K562 (cell line): ENCODE results near the gene TNIK. TPM values are rescaled to one million over a fixed set of nuclear protein-coding genes. Genes with fewer than 3 reads are reported as not detected.

ENCODE experiments used
- ATAC-seq: fragments of 200-7000 bp; cut with Tn5 transposase; 3 replicates; pipeline ENCODE4 v1.9.1; 2020; ENCODE audit warnings: moderate library complexity
- BruUV-seq: library from RNA; stranded (reverse); fragments of 400-500 nt; replicated peaks from 2 replicates; lab custom pipeline; 2021; lab: Mats Ljungman, UMichigan
- CTCF ChIA-PET: fragments of 300-600 bp; formaldehyde crosslinking; extraction: SDS; loops from one replicate; lab custom pipeline; 2021; ENCODE audit warnings: low intra/inter-chr PET ratio; lab: Yijun Ruan, JAX
- POLR2A ChIA-PET: fragments of 300-600, 350-650 bp; sonication (Branson Sonifier 250); formaldehyde crosslinking; extraction: SDS; loops from one replicate; lab custom pipeline; 2021; ENCODE audit warnings: antibody characterized with exemption, inconsistent platforms; lab: Yijun Ruan, JAX
- DNase-seq, 4 experiments: peaks; one replicate each; pipeline versions ENCODE4 v3.0.0 to v3.0.0-alpha.2; 2011 to 2018; ENCODE audit warnings: low spot score in 3 of 4, mixed read lengths in 3 of 4; ENCODE audit errors: extremely low read depth in 1 of 4
- FAIRE-seq: peaks from 2 replicates; lab custom pipeline; 2011; peaks lifted over from hg19 to GRCh38; lab: Jason Lieb, UNC
- H2AFZ ChIP-seq: 2 replicates; pipeline ENCODE4 v1.6.0; 2011; ENCODE audit warnings: low read depth, low read length, control low read depth, inconsistent platforms
- H3K27ac ChIP-seq: fragments of 200-600 bp; 3 replicates; pipeline ENCODE4 v1.8.0; 2011; ENCODE audit warnings: low read depth, mild to moderate bottlenecking, control low read depth, inconsistent platforms, low read length, moderate library complexity, mixed read lengths; ENCODE audit errors: extremely low read depth
- H3K27me3 ChIP-seq, 2 experiments: fragments of 300-600 bp in 1 of 2; 2 replicates in 1 of 2; 3 replicates in 1 of 2; pipeline versions ENCODE4 v1.6.0 to v1.8.0; 2011; ENCODE audit warnings: inconsistent platforms in 2 of 2, low read length in 2 of 2, mild to moderate bottlenecking in 1 of 2, mixed read lengths in 1 of 2, moderate library complexity in 1 of 2; ENCODE audit not compliant: control insufficient read depth in 2 of 2, insufficient read depth in 2 of 2
- H3K36me3 ChIP-seq: fragments of 300-600 bp; 3 replicates; pipeline ENCODE4 v1.8.0; 2011; ENCODE audit warnings: mild to moderate bottlenecking, low read length, inconsistent platforms; ENCODE audit not compliant: control insufficient read depth, insufficient read depth
- H3K4me1 ChIP-seq, 2 experiments: fragments of 200-600 bp in 1 of 2; replicated peaks in 1 of 2; 2 replicates in 1 of 2; 3 replicates in 1 of 2; pipeline versions ENCODE4 v1.5.1 to v1.8.0; 2011; ENCODE audit warnings: inconsistent platforms in 2 of 2, low read length in 2 of 2, mild to moderate bottlenecking in 1 of 2, mixed read lengths in 1 of 2, moderate library complexity in 1 of 2; ENCODE audit not compliant: control insufficient read depth in 2 of 2, insufficient read depth in 2 of 2
- H3K4me2 ChIP-seq: 2 replicates; pipeline ENCODE4 v1.6.1; 2011; ENCODE audit warnings: low read length, control low read depth, inconsistent platforms, mixed read lengths; ENCODE audit not compliant: insufficient read depth
- H3K4me3 ChIP-seq: fragments of 200-600 bp; sonication (generic), shearing (Covaris generic); 2 replicates; pipeline ENCODE4 v1.5.1; 2016; ENCODE audit warnings: control low read depth, inconsistent platforms
- H3K79me2 ChIP-seq: fragments of 200-600 bp; 3 replicates; pipeline ENCODE4 v1.8.0; 2011; ENCODE audit warnings: low read length, inconsistent platforms; ENCODE audit not compliant: control insufficient read depth, insufficient read depth
- H3K9ac ChIP-seq, 2 experiments: 2 replicates each; pipeline versions ENCODE4 v1.6.0 to v1.6.1; 2011; ENCODE audit warnings: low read depth in 2 of 2, low read length in 2 of 2, control low read depth in 1 of 2, inconsistent platforms in 1 of 2, mild to moderate bottlenecking in 1 of 2, mixed read lengths in 1 of 2; ENCODE audit not compliant: insufficient read depth in 1 of 2
- H3K9me1 ChIP-seq: one replicate; pipeline ENCODE4 v1.6.0; 2011; ENCODE audit warnings: inconsistent platforms, mild to moderate bottlenecking, low read length, moderate library complexity; ENCODE audit not compliant: control insufficient read depth, insufficient read depth
- H3K9me3 ChIP-seq: replicated peaks from 2 replicates; pipeline ENCODE4 v1.5.1; 2011; ENCODE audit warnings: low read depth, low read length, inconsistent platforms; ENCODE audit not compliant: control insufficient read depth, insufficient read depth
- H4K20me1 ChIP-seq: replicated peaks from 2 replicates; pipeline ENCODE4 v1.6.1; 2011; ENCODE audit warnings: low read length, inconsistent platforms, mixed read lengths; ENCODE audit not compliant: control insufficient read depth, insufficient read depth
- CTCFL ChIP-seq: IDR thresholded peaks from 2 replicates; pipeline ENCODE4 v1.6.1; 2011; ENCODE audit warnings: borderline replicate concordance, low read depth, mild to moderate bottlenecking, moderate library complexity, low read length; ENCODE audit not compliant: insufficient read depth, poor library complexity, severe bottlenecking
- HCFC1 ChIP-seq: IDR thresholded peaks from 2 replicates; pipeline ENCODE4 v1.6.1; 2012; ENCODE audit warnings: low read depth, low read length, improper control_type of control experiment
- HDAC1 ChIP-seq, 2 experiments: fragments of 450-650 bp; IDR thresholded peaks; 2 replicates each; pipeline ENCODE4 v1.6.1; 2016 to 2017; ENCODE audit warnings: inconsistent platforms in 1 of 2, mild to moderate bottlenecking in 1 of 2, moderate library complexity in 1 of 2
- NFIX ChIP-seq: fragments of 250-450 bp; sonication (Bioruptor Pico); IDR thresholded peaks from 2 replicates; pipeline ENCODE4 v1.4.0; 2020; ENCODE audit warnings: low read depth, mild to moderate bottlenecking, moderate library complexity
- RAD51 ChIP-seq: fragments of 450-650 bp; IDR thresholded peaks from 2 replicates; pipeline ENCODE4 v1.7.1; 2016; ENCODE audit warnings: low read depth, mild to moderate bottlenecking, borderline replicate concordance
- XRCC5 ChIP-seq: fragments of 200-400 bp; formaldehyde crosslinking; IDR thresholded peaks from 2 replicates; pipeline ENCODE4 v1.6.1; 2017; ENCODE audit warnings: low read depth, mild to moderate bottlenecking, low read length
- YY1 ChIP-seq, 3 experiments: IDR thresholded peaks; 2 replicates each; pipeline ENCODE4 v1.6.1; 2011; ENCODE audit warnings: low read length in 2 of 3, mild to moderate bottlenecking in 2 of 3, moderate library complexity in 2 of 3, borderline replicate concordance in 1 of 3, control low read depth in 1 of 3, low read depth in 1 of 3; ENCODE audit not compliant: insufficient read depth in 3 of 3, insufficient replicate concordance in 2 of 3, control insufficient read depth in 1 of 3, insufficient read length in 1 of 3; ENCODE audit errors: extremely low read depth in 1 of 3
- WGBS: fragments of 100-300 bp; shearing (Covaris generic); methylation state at CpG from one replicate; pipeline ENCODE4 v1.1.6; 2016; ENCODE audit warnings: low coverage, mixed read lengths; ENCODE audit not compliant: insufficient coverage; ENCODE audit errors: missing lambda C conversion rate; 5-methylcytosine and 5-hydroxymethylcytosine counted together
- in situ Hi-C: fragments of 300-500 bp; cut with MboI; formaldehyde crosslinking; loops from 4 replicates; pipeline ENCODE4 v1.15.0; 2018; ENCODE audit warnings: inconsistent platforms, mixed read lengths
- intact Hi-C: fragments of 100-400 bp; cut with micrococcal nuclease; formaldehyde crosslinking; loops from 2 replicates; pipeline ENCODE4 v1.14.2; 2022
- polyA plus RNA-seq, 8 experiments: library from polyadenylated mRNA; depleted of rRNA in 4 of 8; stranded (reverse) in 5 of 8; unstranded in 3 of 8; fragments of >200 nt; fragmentation: Nextera tagmentation in 2 of 8; fragmentation: Illumina TruSeq in 1 of 8; extraction: Ambion mirVana in 2 of 8; extraction: Trizol in 1 of 8; gene quantifications; 2 replicates each; pipeline versions ENCODE4 v1.2.1 to v1.2.3, GENCODE V29; 2011 to 2014; ENCODE audit warnings: inconsistent platforms in 1 of 8, missing spikeins in 1 of 8
- total RNA-seq, 7 experiments: library from RNA; depleted of rRNA in 6 of 7; stranded (reverse); fragments of >200 nt in 6 of 7; fragmentation: Illumina TruSeq in 2 of 7; extraction: Trizol in 2 of 7; gene quantifications; 2 replicates each; pipeline versions ENCODE4 v1.2.1 to v1.2.3, GENCODE V29; 2011 to 2021; ENCODE audit warnings: low replicate concordance in 1 of 7

Gene TNIK
- total and polyA plus RNA-seq, 9 of the 15 experiments (the other 6 are each of a cell fraction or from before 2014, with no cell fraction given): 6.6 to 39.0 (median 24.7) TPM

GRCh38 chr3:171508676-171509075 lies 48.5 kb upstream of the TNIK start:
- H3K27ac ChIP-seq: no peak overlapping the region
- POLR2A ChIA-PET: interaction anchor here (0.9 kb wide), 1 partner anchor 10 kb away, joined by 6 read pairs; no protein-coding TSS in a partner anchor
- H3K9ac ChIP-seq: no peak overlapping the region
- no peak overlapping the region for H3K4me2 ChIP-seq
- H2AFZ ChIP-seq: no peak overlapping the region
- no TSS peak for BruUV-seq
- H3K4me1 ChIP-seq: peaks cover 0 to 27% of the 10 kb centered on the region in 2 experiments; a peak in 3 of 5 replicates
- CTCF ChIA-PET: no interaction called here
- no peak for FAIRE-seq
- TF ChIP-seq YY1 (IDR thresholded peaks at IDR 0.05; ENCODE audit: borderline replicate concordance in 1 of 3, control insufficient read depth in 1 of 3, extremely low read depth in 1 of 3, insufficient read depth in 3 of 3, insufficient read length in 1 of 3, insufficient replicate concordance in 2 of 3, low read depth in 1 of 3, low read length in 2 of 3) (no peak), HDAC1 (IDR thresholded peaks at IDR 0.05) (no peak), XRCC5 (no peak), NFIX (CRISPR knock-in tag) (no peak), RAD51 (no peak), HCFC1 (no peak), CTCFL (no peak)
- TF ChIP-seq, all 486 proteins: peak for 0
- ATAC-seq (no peak), DNase-seq (no peak)
- H3K27me3 ChIP-seq: no peaks in the 10 kb centered on the region
- in situ Hi-C loops: no loop called here
- no peaks in the 10 kb centered on the region for H3K79me2 ChIP-seq
- WGBS: 72% methylated on average over 2 of the region's 2 CpGs
- intact Hi-C loops: no loop called here
- no peaks in the 10 kb centered on the region; the same call in 2 of the 3 replicates for H3K36me3 ChIP-seq
- peaks cover 4% of the 10 kb centered on the region; the same call in 1 of the 2 replicates for H3K9me3 ChIP-seq
- no peak overlapping the region for H3K4me3 ChIP-seq
- no peaks in the 10 kb centered on the region for H3K9me1 ChIP-seq
- no peaks in the 10 kb centered on the region for H4K20me1 ChIP-seq
